Measurements from ENCODE around the gene UBE3B. TPM values are rescaled to one million over a fixed set of nuclear protein-coding genes. Genes with fewer than 3 reads are reported as not detected.

The UBE3B gene
- polyA plus RNA-seq, 3 donors = 14.4 to 25.9 (median 18.2) TPM

GRCh38 chr12:109503611-109504010 lies 26.2 kb downstream of the UBE3B start:
- Histone ChIP-seq H3K27ac (ENCODE audit: low read depth in 1 of 2, low read length in 2 of 2) (no peak overlapping the region), H2AFZ (ENCODE audit: insufficient read depth, low read depth, low read length, poor library complexity, severe bottlenecking) (no peak overlapping the region), H3K4me1 (ENCODE audit: control insufficient read depth in 1 of 2, insufficient read depth in 2 of 2, low read length in 2 of 2) (no peaks in the 10 kb centered on the region), H4K20me1 (ENCODE audit: insufficient read depth, low read length) (no peaks in the 10 kb centered on the region), H3K27me3 (ENCODE audit: control insufficient read depth in 2 of 2, insufficient read depth in 2 of 2, low read length in 2 of 2) (no peaks in the 10 kb centered on the region), H3K4me2 (replicated peaks; ENCODE audit: extremely low read depth, low read length, poor library complexity, severe bottlenecking) (no peak overlapping the region), H3K9ac (ENCODE audit: insufficient read depth, low read length, poor library complexity, severe bottlenecking) (no peak overlapping the region), H3K4me3 (replicated peaks in 1 of 3; ENCODE audit: low read depth in 2 of 3, low read length in 3 of 3) (no peak overlapping the region), H3K36me3 (replicated peaks in 1 of 2; ENCODE audit: control insufficient read depth in 1 of 2, insufficient read depth in 2 of 2, low read length in 2 of 2) (peaks cover 98 to 100% of the 10 kb centered on the region in 2 donors), H3K9me3 (replicated peaks in 1 of 2; ENCODE audit: control insufficient read depth in 1 of 2, insufficient read depth in 1 of 2, low read length in 2 of 2) (no peaks in the 10 kb centered on the region), H3K79me2 (ENCODE audit: insufficient read depth, low read length) (no peaks in the 10 kb centered on the region)
- no peak for TF ChIP-seq CTCF (IDR thresholded peaks at IDR 0.05)
- Mint-ChIP-seq H3K9me3 (no peaks in the 10 kb centered on the region), H3K4me1 (no peaks in the 10 kb centered on the region), H3K36me3 (peaks cover 90 to 95% of the 10 kb centered on the region in 2 donors), H3K4me3 (no peak overlapping the region), H3K27me3 (ENCODE audit: low read depth in 3 of 3) (no peaks in the 10 kb centered on the region), H3K27ac (no peak overlapping the region)
- WGBS (ENCODE audit: insufficient coverage) = 100% methylated on average over 1 of the region's 3 CpGs
- no peak for DNase-seq
- intact Hi-C loops (cut with micrococcal nuclease) = no loop called here

DNA sequence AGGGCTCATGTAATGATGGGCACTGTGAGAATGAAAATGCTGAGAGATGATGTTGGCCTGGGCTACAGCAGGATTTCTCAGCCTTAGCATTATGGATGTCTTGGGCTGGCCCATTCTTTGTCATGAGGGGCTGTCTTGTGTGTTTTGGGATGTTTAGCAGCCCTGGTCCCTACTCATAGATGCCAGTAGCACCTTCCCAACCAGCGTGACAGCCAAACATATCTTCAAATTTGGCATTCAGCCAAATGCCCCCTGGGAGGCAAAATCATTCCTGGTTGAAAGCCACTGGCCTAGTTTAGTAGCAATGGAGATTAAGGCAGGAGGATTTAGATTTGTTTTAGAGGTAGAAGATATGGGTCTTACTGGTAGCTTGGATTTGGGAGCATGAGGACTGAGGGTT lies 26.6 kb downstream of the UBE3B start:
- intact Hi-C loops (cut with micrococcal nuclease) = no loop called here
- no peak for DNase-seq
- peaks cover 89 to 95% of the 10 kb centered on the region in 2 donors for H3K36me3 Mint-ChIP-seq
- Histone ChIP-seq H3K4me3 (replicated peaks in 1 of 3; ENCODE audit: low read depth in 2 of 3, low read length in 3 of 3) (no peak overlapping the region), H4K20me1 (ENCODE audit: insufficient read depth, low read length) (no peaks in the 10 kb centered on the region), H3K36me3 (replicated peaks in 1 of 2; ENCODE audit: control insufficient read depth in 1 of 2, insufficient read depth in 2 of 2, low read length in 2 of 2) (peaks cover 97 to 100% of the 10 kb centered on the region in 2 donors), H3K4me1 (ENCODE audit: control insufficient read depth in 1 of 2, insufficient read depth in 2 of 2, low read length in 2 of 2) (no peaks in the 10 kb centered on the region), H3K4me2 (replicated peaks; ENCODE audit: extremely low read depth, low read length, poor library complexity, severe bottlenecking) (no peak overlapping the region), H3K79me2 (ENCODE audit: insufficient read depth, low read length) (no peaks in the 10 kb centered on the region), H3K27ac (ENCODE audit: low read depth in 1 of 2, low read length in 2 of 2) (no peak overlapping the region), H3K27me3 (ENCODE audit: control insufficient read depth in 2 of 2, insufficient read depth in 2 of 2, low read length in 2 of 2) (no peaks in the 10 kb centered on the region), H2AFZ (ENCODE audit: insufficient read depth, low read depth, low read length, poor library complexity, severe bottlenecking) (no peak overlapping the region), H3K9ac (ENCODE audit: insufficient read depth, low read length, poor library complexity, severe bottlenecking) (no peak overlapping the region), H3K9me3 (replicated peaks in 1 of 2; ENCODE audit: control insufficient read depth in 1 of 2, insufficient read depth in 1 of 2, low read length in 2 of 2) (no peaks in the 10 kb centered on the region)
- no peaks in the 10 kb centered on the region for H3K27me3 Mint-ChIP-seq (ENCODE audit: low read depth in 3 of 3)
- H3K4me1 Mint-ChIP-seq = no peaks in the 10 kb centered on the region
- TF ChIP-seq CTCF (IDR thresholded peaks at IDR 0.05) = no peak
- no CpG with 5 or more reads among the region's 1 CpG for WGBS (ENCODE audit: insufficient coverage)
- H3K4me3 Mint-ChIP-seq = no peak overlapping the region
- H3K27ac Mint-ChIP-seq = no peak overlapping the region
- H3K9me3 Mint-ChIP-seq = no peaks in the 10 kb centered on the region

Data from CD14-positive monocyte (primary cell).